Osteocyte (in vitro differentiated cells): ENCODE data around the gene CADM1. TPM values are rescaled to one million over a fixed set of nuclear protein-coding genes. Genes with fewer than 3 reads are reported as not detected.

ENCODE experiments used
- DNase-seq: peaks from one replicate; pipeline ENCODE4 v3.0.0; 2021; ENCODE audit warnings: mixed read lengths; ENCODE audit not compliant: unreplicated experiment; ENCODE audit errors: extremely low spot score
- H3K27ac Mint-ChIP-seq: one replicate; pipeline ENCODE4 v1.8.0; 2021; ENCODE audit warnings: mild to moderate bottlenecking, mixed read lengths; ENCODE audit not compliant: unreplicated experiment
- H3K27me3 Mint-ChIP-seq: one replicate; pipeline ENCODE4 v1.8.0; 2021; ENCODE audit warnings: mixed read lengths; ENCODE audit not compliant: unreplicated experiment
- H3K36me3 Mint-ChIP-seq: one replicate; pipeline ENCODE4 v1.8.0; 2021; ENCODE audit warnings: mixed read lengths; ENCODE audit not compliant: unreplicated experiment
- H3K4me1 Mint-ChIP-seq: one replicate; pipeline ENCODE4 v1.8.0; 2021; ENCODE audit warnings: mixed read lengths; ENCODE audit not compliant: unreplicated experiment
- H3K4me3 Mint-ChIP-seq: one replicate; pipeline ENCODE4 v1.8.0; 2021; ENCODE audit warnings: mild to moderate bottlenecking, moderate library complexity, mixed read lengths; ENCODE audit not compliant: unreplicated experiment
- H3K9me3 Mint-ChIP-seq: one replicate; pipeline ENCODE4 v1.8.0; 2021; ENCODE audit warnings: mixed read lengths; ENCODE audit not compliant: unreplicated experiment
- CTCF ChIP-seq: fragments of 200-600 bp; sonication (generic); IDR thresholded peaks from 2 replicates; pipeline ENCODE4 v1.5.0; 2021; ENCODE audit warnings: antibody characterized with exemption, mild to moderate bottlenecking, moderate library complexity
- total RNA-seq: library from RNA; stranded (reverse); gene quantifications from 2 replicates; pipeline ENCODE4 v1.2.1, GENCODE V29; 2021

Gene CADM1
- total RNA-seq, 1 donor from 2014 or later, result 24.2 TPM

- TF ChIP-seq CTCF, result no peak
- H3K36me3 Mint-ChIP-seq, result no peaks in the 10 kb centered on the region
- DNase-seq, result no peak
- peaks cover 28% of the 10 kb centered on the region for H3K4me1 Mint-ChIP-seq
- H3K27me3 Mint-ChIP-seq, result no peaks in the 10 kb centered on the region
- no peak overlapping the region for H3K27ac Mint-ChIP-seq
- no peak overlapping the region for H3K4me3 Mint-ChIP-seq
- H3K9me3 Mint-ChIP-seq, result no peaks in the 10 kb centered on the region
These were observed 284.8 kb downstream of the CADM1 start for GRCh38 chr11:115219376-115219775.

- peaks cover 13% of the 10 kb centered on the region for H3K4me1 Mint-ChIP-seq
- H3K4me3 Mint-ChIP-seq, result no peak overlapping the region
- H3K36me3 Mint-ChIP-seq, result no peaks in the 10 kb centered on the region
- DNase-seq, result no peak
- no peaks in the 10 kb centered on the region for H3K9me3 Mint-ChIP-seq
- H3K27ac Mint-ChIP-seq, result no peak overlapping the region
- H3K27me3 Mint-ChIP-seq, result no peaks in the 10 kb centered on the region
- no peak for TF ChIP-seq CTCF
These were observed 286.4 kb downstream of the CADM1 start for GRCh38 chr11:115217726-115218311.

GRCh38 chr11:115215694-115216617 is 288.3 kb downstream of the CADM1 start:
- no peaks in the 10 kb centered on the region for H3K36me3 Mint-ChIP-seq

GRCh38 chr11:115214644-115215234 is 289.5 kb downstream of the CADM1 start:
- H3K4me3 Mint-ChIP-seq, result no peak overlapping the region
- TF ChIP-seq CTCF, result no peak
- no peaks in the 10 kb centered on the region for H3K9me3 Mint-ChIP-seq
- DNase-seq, result no peak
- no peaks in the 10 kb centered on the region for H3K36me3 Mint-ChIP-seq
- H3K27me3 Mint-ChIP-seq, result no peaks in the 10 kb centered on the region
- no peak overlapping the region for H3K27ac Mint-ChIP-seq
- H3K4me1 Mint-ChIP-seq, result no peaks in the 10 kb centered on the region

More at GRCh38 chr11:115215694-115216617, 288.3 kb downstream of the CADM1 start:
- no peak for DNase-seq
- Mint-ChIP-seq H3K4me1 (no peaks in the 10 kb centered on the region), H3K27ac (no peak overlapping the region), H3K27me3 (no peaks in the 10 kb centered on the region), H3K9me3 (no peaks in the 10 kb centered on the region), H3K4me3 (no peak overlapping the region)
- TF ChIP-seq CTCF, result peak; percentile 51

- H3K27me3 Mint-ChIP-seq, result no peaks in the 10 kb centered on the region
- H3K4me1 Mint-ChIP-seq, result no peaks in the 10 kb centered on the region
- H3K36me3 Mint-ChIP-seq, result no peaks in the 10 kb centered on the region
- no peak overlapping the region for H3K4me3 Mint-ChIP-seq
- H3K9me3 Mint-ChIP-seq, result no peaks in the 10 kb centered on the region
- H3K27ac Mint-ChIP-seq, result no peak overlapping the region
- DNase-seq, result no peak
- TF ChIP-seq CTCF, result no peak
These were observed 291.2 kb downstream of the CADM1 start for GRCh38 chr11:115213007-115213406.
